ENCODE results near the gene PTCRA.

PTCRA gene

DNA sequence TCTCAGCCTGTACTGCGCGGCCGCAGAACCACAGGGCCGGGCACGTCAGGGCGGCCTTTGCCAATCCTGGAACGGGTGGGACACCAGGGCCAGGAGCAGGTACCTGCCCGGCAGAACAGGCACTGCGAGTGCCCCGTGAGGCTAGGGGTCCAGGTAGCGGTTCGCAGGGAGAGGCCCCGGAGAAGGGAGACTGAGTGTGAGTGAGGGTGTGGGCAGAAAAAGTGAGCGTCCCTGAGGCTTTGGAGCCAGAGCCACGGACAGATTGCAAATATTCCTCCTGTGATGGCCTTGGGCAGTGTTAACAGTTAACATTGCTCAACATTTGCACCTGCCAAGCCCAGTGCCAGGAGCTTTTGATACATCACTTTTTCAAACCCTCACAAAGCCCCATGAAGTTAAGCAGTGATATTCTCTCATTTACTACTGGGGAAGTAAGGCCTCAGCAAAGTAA, 45.2 kb downstream of the PTCRA start:
- H3K36me3 ChIP-seq, result peaks cover 53% of the 10 kb centered on the region
- H3K4me1 ChIP-seq, result 0 out of 2 replicates have a peak, but pooled peaks cover 9% of the 10 kb centered on the region
- TF ChIP-seq Cebpa-rat (IDR thresholded peaks at IDR 0.05), result no peak
- no peaks in the 10 kb centered on the region for H3K9me3 ChIP-seq
- H3K4me3 ChIP-seq, result no peak overlapping the region
- peaks cover 38% of the 10 kb centered on the region for H3K27me3 ChIP-seq
- peaks cover 25% of the 10 kb centered on the region for H4K20me1 ChIP-seq
- no peak overlapping the region for H3K27ac ChIP-seq
- H3K4me2 ChIP-seq, result no peak overlapping the region
- H3K9ac ChIP-seq, result 0 out of 2 replicates have a peak overlapping the region, but pooled peaks have one; percentile 31

DNA sequence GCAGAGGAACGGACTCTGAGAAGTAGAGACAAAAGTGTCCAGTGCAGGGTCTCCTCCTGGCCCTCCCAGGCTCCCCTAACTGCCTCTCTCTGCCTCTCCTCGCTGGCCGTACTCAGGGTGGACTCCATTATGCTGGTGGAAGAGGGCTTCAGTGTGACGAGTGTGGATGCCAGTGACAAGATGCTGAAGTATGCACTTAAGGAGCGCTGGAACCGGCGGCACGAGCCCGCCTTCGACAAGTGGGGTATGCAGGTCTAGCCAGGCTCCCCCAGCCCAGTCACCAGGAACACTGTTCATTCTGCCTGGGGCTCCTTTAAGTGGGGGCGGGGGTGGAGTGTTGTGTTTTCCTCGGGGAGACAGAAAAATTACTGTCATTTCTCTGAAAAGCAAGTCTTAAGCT, 46.2 kb downstream of the PTCRA start:
- Histone ChIP-seq H3K4me3 (no peak overlapping the region), H3K27me3 (peaks cover 38% of the 10 kb centered on the region), H3K9ac (no peak overlapping the region), H3K4me2 (no peak overlapping the region), H3K9me3 (no peaks in the 10 kb centered on the region), H3K36me3 (peaks cover 64% of the 10 kb centered on the region), H3K4me1 (peaks cover 9% of the 10 kb centered on the region; the same call in 1 of the 2 replicates), H3K27ac (no peak overlapping the region), H4K20me1 (peaks cover 25% of the 10 kb centered on the region)
- TF ChIP-seq Cebpa-rat (IDR thresholded peaks at IDR 0.05), result no peak

DNA sequence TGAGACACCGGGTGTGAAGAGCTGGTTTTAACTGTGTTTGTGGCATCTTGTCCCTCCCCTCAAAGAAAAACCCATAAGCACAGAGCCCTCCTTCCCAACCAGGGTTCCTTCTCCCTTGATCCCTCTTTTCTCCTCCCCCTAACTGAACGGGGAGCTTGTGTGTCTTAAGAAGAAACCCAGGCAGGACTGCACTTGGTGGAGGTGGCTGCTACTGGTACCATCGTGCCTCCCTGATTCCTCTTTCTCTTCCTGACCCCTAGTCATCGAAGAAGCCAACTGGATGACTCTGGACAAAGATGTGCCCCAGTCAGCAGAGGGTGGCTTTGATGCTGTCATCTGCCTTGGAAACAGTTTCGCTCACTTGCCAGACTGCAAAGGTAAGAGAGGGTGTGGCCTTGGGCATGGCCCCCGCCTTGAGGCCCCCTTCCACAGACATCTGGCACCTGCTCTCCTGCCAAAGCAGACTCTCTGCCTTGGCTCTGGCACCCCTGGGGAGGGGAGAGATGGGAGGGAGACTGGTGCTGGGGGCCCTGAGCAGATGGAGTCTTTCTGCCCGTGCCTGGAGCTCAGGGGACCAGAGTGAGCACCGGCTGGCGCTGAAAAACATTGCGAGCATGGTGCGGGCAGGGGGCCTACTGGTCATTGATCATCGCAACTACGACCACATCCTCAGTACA, 46.8 kb downstream of the PTCRA start:
- H3K4me2 ChIP-seq, result no peak overlapping the region
- H4K20me1 ChIP-seq, result peaks cover 25% of the 10 kb centered on the region
- H3K4me1 ChIP-seq, result peaks cover 9% of the 10 kb centered on the region; the same call in 1 of the 2 replicates
- no peaks in the 10 kb centered on the region for H3K9me3 ChIP-seq
- H3K27me3 ChIP-seq, result peaks cover 38% of the 10 kb centered on the region
- H3K27ac ChIP-seq, result no peak overlapping the region
- no peak for TF ChIP-seq Cebpa-rat (IDR thresholded peaks at IDR 0.05)
- no peak overlapping the region for H3K4me3 ChIP-seq
- peaks cover 69% of the 10 kb centered on the region for H3K36me3 ChIP-seq
- no peak overlapping the region for H3K9ac ChIP-seq

DNA sequence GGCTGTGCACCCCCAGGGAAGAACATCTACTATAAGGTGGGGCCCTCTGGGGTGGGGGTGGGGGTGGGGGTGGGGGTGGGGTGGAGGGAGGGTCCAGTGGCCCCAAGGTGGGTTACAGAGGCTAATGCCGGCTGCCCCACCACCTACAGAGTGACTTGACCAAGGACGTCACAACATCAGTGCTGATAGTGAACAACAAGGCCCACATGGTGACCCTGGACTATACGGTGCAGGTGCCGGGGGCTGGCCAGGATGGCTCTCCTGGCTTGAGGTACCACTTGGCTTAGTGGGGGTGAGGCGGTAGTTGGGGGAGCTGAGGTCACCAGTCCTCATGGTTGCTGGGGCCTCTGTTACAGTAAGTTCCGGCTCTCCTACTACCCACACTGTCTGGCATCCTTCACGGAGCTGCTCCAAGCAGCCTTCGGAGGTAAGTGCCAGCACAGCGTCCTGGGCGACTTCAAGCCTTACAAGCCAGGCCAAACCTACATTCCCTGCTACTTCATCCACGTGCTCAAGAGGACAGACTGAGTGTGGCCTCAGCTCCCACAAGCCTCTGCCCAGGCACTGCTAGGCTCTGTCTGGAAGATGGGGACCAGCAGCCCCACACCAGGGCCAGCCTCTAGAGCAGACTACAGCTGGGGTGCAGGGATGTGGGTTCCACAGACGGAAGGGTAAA, 47.5 kb downstream of the PTCRA start:
- no peak overlapping the region for H3K4me3 ChIP-seq
- no peaks in the 10 kb centered on the region for H3K9me3 ChIP-seq
- H3K27me3 ChIP-seq, result peaks cover 38% of the 10 kb centered on the region
- no peak for TF ChIP-seq Cebpa-rat (IDR thresholded peaks at IDR 0.05)
- peaks cover 76% of the 10 kb centered on the region for H3K36me3 ChIP-seq
- H3K9ac ChIP-seq, result no peak overlapping the region
- H3K27ac ChIP-seq, result no peak overlapping the region
- H3K4me2 ChIP-seq, result no peak overlapping the region
- peaks cover 25% of the 10 kb centered on the region for H4K20me1 ChIP-seq
- H3K4me1 ChIP-seq, result peaks cover 9% of the 10 kb centered on the region; the same call in 1 of the 2 replicates

DNA sequence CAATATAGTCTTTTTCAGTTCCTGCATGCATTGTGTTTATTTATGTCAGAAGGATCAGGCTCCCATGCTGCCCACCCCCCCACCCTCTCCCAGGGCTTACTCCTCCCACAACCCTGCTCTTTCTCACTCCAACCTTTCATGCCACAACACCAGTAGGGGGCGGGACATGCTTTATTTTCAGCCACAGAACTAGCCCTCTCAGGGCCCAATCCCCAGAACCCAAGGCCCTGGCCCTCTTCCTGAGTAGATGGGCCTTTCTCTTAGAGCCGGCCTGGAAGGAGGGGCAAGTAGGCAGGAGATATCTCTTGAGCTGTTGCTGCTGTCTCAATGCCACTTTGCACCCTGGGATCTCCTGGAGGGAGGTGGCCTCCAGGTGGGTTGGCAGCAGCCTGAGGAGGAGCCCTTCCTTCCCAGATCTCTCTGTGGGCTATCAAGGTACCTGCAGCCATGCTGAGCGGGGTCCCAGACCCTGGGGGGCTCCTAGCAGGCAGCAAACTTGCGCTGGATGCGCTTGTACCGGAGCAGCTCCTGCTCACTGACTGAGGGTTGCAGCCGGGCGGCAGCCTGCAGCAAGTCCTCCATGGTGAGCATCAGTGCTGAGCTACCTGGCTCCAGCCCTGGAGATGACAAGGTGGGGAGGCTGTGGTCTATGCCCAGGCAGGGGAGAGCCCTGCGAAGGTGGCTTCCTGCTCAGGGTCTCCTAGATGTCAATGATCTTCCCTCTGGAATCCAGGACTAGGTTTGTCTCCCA, 48.2 kb downstream of the PTCRA start:
- no peak overlapping the region for H3K4me2 ChIP-seq
- H4K20me1 ChIP-seq, result peaks cover 25% of the 10 kb centered on the region
- H3K9me3 ChIP-seq, result no peaks in the 10 kb centered on the region
- peaks cover 83% of the 10 kb centered on the region for H3K36me3 ChIP-seq
- H3K27me3 ChIP-seq, result peaks cover 34% of the 10 kb centered on the region
- H3K9ac ChIP-seq, result 0 out of 2 replicates have a peak overlapping the region, but pooled peaks have one; percentile 14
- TF ChIP-seq Cebpa-rat (IDR thresholded peaks at IDR 0.05), result no peak
- peaks cover 11% of the 10 kb centered on the region; the same call in 1 of the 2 replicates for H3K4me1 ChIP-seq
- H3K27ac ChIP-seq, result no peak overlapping the region
- H3K4me3 ChIP-seq, result no peak overlapping the region

DNA sequence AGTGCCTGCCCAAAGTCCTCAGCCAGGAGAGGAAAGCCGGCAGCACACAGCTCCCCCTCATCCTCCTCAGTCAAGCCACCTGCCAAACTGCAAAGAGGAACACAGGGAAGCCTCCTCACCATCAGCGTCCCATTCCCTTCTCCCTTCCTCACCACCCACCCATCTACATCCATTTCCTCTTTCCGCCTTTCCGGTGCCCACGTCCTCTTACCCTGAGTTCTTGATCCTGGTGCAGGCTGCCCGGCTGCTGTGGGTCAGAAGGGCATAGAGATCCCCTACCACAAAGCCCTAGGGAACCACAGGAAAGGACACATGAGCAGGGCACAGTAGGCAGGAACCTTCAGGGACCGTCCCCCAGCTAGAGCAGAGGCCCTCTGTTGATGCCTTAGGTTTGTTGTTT, 50.7 kb downstream of the PTCRA start:
- Histone ChIP-seq H3K9me3 (no peaks in the 10 kb centered on the region), H3K36me3 (peaks cover 93% of the 10 kb centered on the region), H3K4me3 (no peak overlapping the region), H3K27me3 (peaks cover 8% of the 10 kb centered on the region; the same call in 1 of the 2 replicates), H3K4me1 (peaks cover 4% of the 10 kb centered on the region; the same call in 1 of the 2 replicates), H4K20me1 (peaks cover 9% of the 10 kb centered on the region; the same call in 1 of the 2 replicates), H3K27ac (no peak overlapping the region), H3K4me2 (no peak overlapping the region), H3K9ac (no peak overlapping the region)
- TF ChIP-seq Cebpa-rat (IDR thresholded peaks at IDR 0.05), result no peak

DNA sequence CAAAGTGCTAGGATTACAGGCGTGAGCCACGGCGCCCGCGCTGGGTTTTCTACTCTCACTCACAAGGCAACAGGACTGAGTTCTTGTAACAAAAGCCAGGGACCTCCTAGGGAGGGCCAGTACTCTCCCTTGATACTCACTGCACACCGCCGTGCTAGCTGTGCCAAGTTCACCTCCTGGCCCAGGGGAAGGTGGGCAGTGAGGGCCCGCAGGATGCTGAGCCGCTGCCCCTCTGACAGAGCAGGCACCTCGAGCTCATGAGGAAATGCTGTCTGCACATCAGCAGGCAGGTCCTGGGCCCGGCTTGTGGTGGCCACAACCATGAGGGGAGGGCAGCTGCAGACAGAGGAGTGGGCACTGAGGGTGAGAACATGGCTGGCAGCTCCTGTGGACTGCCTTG, 51.4 kb downstream of the PTCRA start:
- Histone ChIP-seq H3K36me3 (peaks cover 92% of the 10 kb centered on the region), H3K9ac (peak overlapping the region; percentile 43; the same call in 1 of the 2 replicates), H3K27ac (no peak overlapping the region), H3K4me1 (peaks cover 4% of the 10 kb centered on the region; the same call in 1 of the 2 replicates), H3K9me3 (no peaks in the 10 kb centered on the region), H3K4me2 (no peak overlapping the region), H4K20me1 (peaks cover 3% of the 10 kb centered on the region; the same call in 1 of the 2 replicates), H3K27me3 (peaks cover 2% of the 10 kb centered on the region; the same call in 1 of the 2 replicates), H3K4me3 (no peak overlapping the region)
- no peak for TF ChIP-seq Cebpa-rat (IDR thresholded peaks at IDR 0.05)

DNA sequence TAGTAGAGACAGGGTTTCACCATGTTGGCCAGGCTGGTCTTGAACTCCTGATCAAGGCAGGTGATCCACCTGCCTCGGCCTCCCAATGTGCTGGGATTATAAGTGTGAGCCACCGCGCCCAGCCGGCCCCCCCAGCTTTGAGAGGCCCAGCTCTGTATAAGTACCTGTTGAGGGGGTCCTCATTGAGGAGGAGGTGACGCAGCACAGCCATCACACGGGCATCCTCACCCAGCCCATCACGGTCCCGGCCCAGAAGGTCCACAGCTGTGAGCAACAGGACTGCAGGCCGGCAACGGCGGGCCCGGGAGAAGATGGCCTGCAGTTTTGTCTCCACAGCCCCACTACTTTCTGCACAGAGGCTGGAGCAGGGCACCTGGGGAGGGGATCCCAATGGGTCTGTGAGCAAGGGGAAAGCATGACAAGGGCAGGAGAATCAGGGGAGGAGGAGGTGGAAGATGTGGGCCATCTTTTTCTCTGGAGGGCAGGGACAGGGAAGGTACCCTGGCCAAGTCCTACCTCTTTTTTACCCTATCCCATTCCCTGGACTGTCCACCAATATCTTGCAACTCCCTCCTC, 52.4 kb downstream of the PTCRA start:
- no peak for TF ChIP-seq Cebpa-rat (IDR thresholded peaks at IDR 0.05)
- H3K9me3 ChIP-seq, result no peaks in the 10 kb centered on the region
- H3K4me1 ChIP-seq, result peaks cover 4% of the 10 kb centered on the region; the same call in 1 of the 2 replicates
- no peaks in the 10 kb centered on the region; the same call in 1 of the 2 replicates for H4K20me1 ChIP-seq
- no peak overlapping the region for H3K4me3 ChIP-seq
- no peak overlapping the region for H3K9ac ChIP-seq
- H3K27ac ChIP-seq, result no peak overlapping the region
- no peak overlapping the region for H3K4me2 ChIP-seq
- H3K27me3 ChIP-seq, result no peaks in the 10 kb centered on the region
- H3K36me3 ChIP-seq, result peaks cover 90% of the 10 kb centered on the region

DNA sequence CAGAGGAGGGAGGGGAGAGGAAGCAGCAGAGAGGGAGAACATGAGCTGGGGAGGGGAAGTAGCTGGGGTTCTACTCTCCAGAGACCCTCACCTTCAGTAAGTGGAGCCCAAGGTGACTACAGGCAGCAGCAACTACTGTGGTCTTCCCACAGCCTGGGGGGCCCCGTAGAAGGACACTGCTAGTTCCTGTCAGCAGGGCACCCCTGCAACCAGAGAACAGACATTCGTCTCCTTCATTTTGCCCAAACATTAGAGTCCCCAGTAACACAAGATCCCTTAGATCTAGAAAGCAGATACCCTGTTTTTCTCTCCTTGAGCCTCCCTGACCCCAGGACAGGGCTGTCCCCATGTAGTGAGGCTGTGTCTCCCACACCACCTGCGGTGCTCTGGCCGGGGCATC, 52.9 kb downstream of the PTCRA start:
- no peak overlapping the region for H3K9ac ChIP-seq

More for the DNA sequence above, 52.9 kb downstream of the PTCRA start:
- no peak for TF ChIP-seq Cebpa-rat (IDR thresholded peaks at IDR 0.05)
- H3K9me3 ChIP-seq, result no peaks in the 10 kb centered on the region
- peaks cover 5% of the 10 kb centered on the region; the same call in 1 of the 2 replicates for H4K20me1 ChIP-seq
- peaks cover 92% of the 10 kb centered on the region for H3K36me3 ChIP-seq
- no peaks in the 10 kb centered on the region for H3K27me3 ChIP-seq
- H3K4me3 ChIP-seq, result no peak overlapping the region
- H3K27ac ChIP-seq, result no peak overlapping the region
- peaks cover 4% of the 10 kb centered on the region; the same call in 1 of the 2 replicates for H3K4me1 ChIP-seq
- no peak overlapping the region for H3K4me2 ChIP-seq
